MM.1S (cell line): ENCODE measurements around the gene AKAP13.

ENCODE experiments used
- DNase-seq: peaks from one replicate; pipeline ENCODE4 v3.0.0-alpha.2; 2015
- H2AFZ ChIP-seq: fragments of 300-600 bp; sonication (generic); 2 replicates; pipeline ENCODE4 v1.6.0; 2016; ENCODE audit warnings: antibody characterized with exemption, low read length
- H3F3A ChIP-seq: fragments of 300-600 bp; sonication (generic); 2 replicates; pipeline ENCODE4 v1.6.1; 2016; ENCODE audit warnings: mild to moderate bottlenecking, antibody characterized with exemption, low read length, moderate library complexity, mixed read lengths; ENCODE audit not compliant: insufficient read depth
- H3K27ac ChIP-seq: fragments of 300-600 bp; sonication (generic); 2 replicates; pipeline ENCODE4 v1.5.1; 2016; ENCODE audit warnings: mild to moderate bottlenecking, low read length
- H3K27me3 ChIP-seq: fragments of 300-600 bp; sonication (generic); replicated peaks from 2 replicates; pipeline ENCODE4 v1.6.0; 2016; ENCODE audit warnings: low read length; ENCODE audit not compliant: insufficient read depth
- H3K36me3 ChIP-seq: fragments of 300-600 bp; sonication (generic); replicated peaks from 2 replicates; pipeline ENCODE4 v1.6.1; 2016; ENCODE audit warnings: mild to moderate bottlenecking, low read length, mixed read lengths; ENCODE audit not compliant: insufficient read depth
- H3K4me1 ChIP-seq: fragments of 300-600 bp; sonication (generic); 2 replicates; pipeline ENCODE4 v1.6.1; 2016; ENCODE audit warnings: low read length, mixed read lengths
- H3K4me2 ChIP-seq: fragments of 300-600 bp; sonication (generic); 2 replicates; pipeline ENCODE4 v1.6.0; 2016; ENCODE audit warnings: low read depth, low read length
- H3K4me3 ChIP-seq: fragments of 300-600 bp; sonication (generic); 2 replicates; pipeline ENCODE4 v1.5.1; 2016; ENCODE audit warnings: low read length, mixed read lengths
- H3K79me2 ChIP-seq: fragments of 300-600 bp; sonication (generic); 2 replicates; pipeline ENCODE4 v1.6.1; 2016; ENCODE audit warnings: mixed run types, low read length, mixed read lengths
- H3K9ac ChIP-seq: fragments of 300-600 bp; sonication (generic); 2 replicates; pipeline ENCODE4 v1.6.1; 2016; ENCODE audit warnings: low read length, mixed read lengths
- H3K9me2 ChIP-seq: fragments of 300-600 bp; sonication (generic); replicated peaks from 2 replicates; pipeline ENCODE4 v1.6.1; 2016; ENCODE audit warnings: mild to moderate bottlenecking, low read length, mixed read lengths; ENCODE audit not compliant: insufficient read depth
- H3K9me3 ChIP-seq: fragments of 300-600 bp; sonication (generic); replicated peaks from 2 replicates; pipeline ENCODE4 v1.6.1; 2016; ENCODE audit warnings: mild to moderate bottlenecking, low read length, mixed read lengths; ENCODE audit not compliant: insufficient read depth
- H4K20me1 ChIP-seq: fragments of 300-600 bp; sonication (generic); 2 replicates; pipeline ENCODE4 v1.6.1; 2016; ENCODE audit warnings: mild to moderate bottlenecking, low read length, moderate library complexity, mixed read lengths; ENCODE audit not compliant: insufficient read depth
- EZH2 ChIP-seq: fragments of 300-600 bp; sonication (generic); optimal IDR thresholded peaks from 2 replicates; pipeline ENCODE3; 2017; ENCODE audit warnings: low read depth, mild to moderate bottlenecking, antibody characterized with exemption, low read length, mixed read lengths
- EZH2phosphoT487 ChIP-seq: fragments of 300-600 bp; sonication (generic); IDR thresholded peaks from 2 replicates; pipeline ENCODE4 v1.6.1; 2018; ENCODE audit warnings: antibody characterized with exemption, low read length
- TF ChIP-seq, protein P1 (sequence below): fragments of 300-600 bp; sonication (generic); IDR thresholded peaks from 2 replicates; pipeline ENCODE4 v1.5.1; 2016; ENCODE audit warnings: antibody characterized with exemption, low read length, mixed read lengths

Gene AKAP13

DNA sequence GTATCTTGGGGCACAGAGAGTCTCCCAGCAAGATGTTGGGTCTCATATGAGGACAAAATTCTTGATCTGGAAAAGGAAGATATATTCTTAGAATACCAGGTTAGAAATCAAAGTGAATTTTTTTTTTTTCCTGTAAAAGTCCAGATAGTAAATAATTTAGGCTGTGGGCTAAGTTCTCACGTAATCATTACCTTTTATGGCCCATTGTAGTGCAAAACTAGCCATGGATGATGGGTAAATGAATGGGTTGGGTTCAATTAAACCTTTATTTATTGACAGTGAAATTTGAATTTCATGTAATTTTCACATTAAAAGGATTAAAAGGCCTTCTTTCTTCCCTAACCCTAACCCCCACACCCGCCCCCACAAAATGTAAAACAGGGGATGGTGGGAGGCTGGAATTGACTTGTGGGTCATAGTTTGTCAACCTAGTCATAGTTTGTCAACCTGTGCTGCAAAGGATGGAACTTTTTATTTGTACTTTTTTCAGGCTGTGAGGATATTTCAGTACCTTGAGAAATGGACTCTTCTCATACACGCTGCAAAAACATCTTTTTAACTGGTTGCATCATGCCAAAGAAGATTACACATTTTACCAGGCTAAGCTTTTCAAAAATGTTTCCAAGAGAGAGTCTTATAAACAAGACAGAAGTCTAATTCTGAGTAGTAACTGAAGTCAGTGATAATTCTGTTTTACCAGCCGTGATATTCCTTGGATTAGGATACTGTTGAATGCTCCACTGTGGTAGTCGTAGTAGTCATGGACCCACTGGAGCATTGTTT lies 138.8 kb downstream of the AKAP13 start:
- Histone ChIP-seq H3K36me3 (no peaks in the 10 kb centered on the region), H3K9ac (no peak overlapping the region), H3K9me3 (no peaks in the 10 kb centered on the region), H3K4me2 (no peak overlapping the region), H3K27me3 (no peaks in the 10 kb centered on the region), H2AFZ (no peak overlapping the region), H3K4me3 (no peak overlapping the region), H3F3A (no peaks in the 10 kb centered on the region), H3K9me2 (no peaks in the 10 kb centered on the region), H3K79me2 (no peaks in the 10 kb centered on the region), H4K20me1 (no peaks in the 10 kb centered on the region), H3K27ac (no peak overlapping the region), H3K4me1 (no peaks in the 10 kb centered on the region)
- no peak for TF ChIP-seq EZH2
- no peak for TF ChIP-seq EZH2phosphoT487
- TF ChIP-seq, protein P1, sequence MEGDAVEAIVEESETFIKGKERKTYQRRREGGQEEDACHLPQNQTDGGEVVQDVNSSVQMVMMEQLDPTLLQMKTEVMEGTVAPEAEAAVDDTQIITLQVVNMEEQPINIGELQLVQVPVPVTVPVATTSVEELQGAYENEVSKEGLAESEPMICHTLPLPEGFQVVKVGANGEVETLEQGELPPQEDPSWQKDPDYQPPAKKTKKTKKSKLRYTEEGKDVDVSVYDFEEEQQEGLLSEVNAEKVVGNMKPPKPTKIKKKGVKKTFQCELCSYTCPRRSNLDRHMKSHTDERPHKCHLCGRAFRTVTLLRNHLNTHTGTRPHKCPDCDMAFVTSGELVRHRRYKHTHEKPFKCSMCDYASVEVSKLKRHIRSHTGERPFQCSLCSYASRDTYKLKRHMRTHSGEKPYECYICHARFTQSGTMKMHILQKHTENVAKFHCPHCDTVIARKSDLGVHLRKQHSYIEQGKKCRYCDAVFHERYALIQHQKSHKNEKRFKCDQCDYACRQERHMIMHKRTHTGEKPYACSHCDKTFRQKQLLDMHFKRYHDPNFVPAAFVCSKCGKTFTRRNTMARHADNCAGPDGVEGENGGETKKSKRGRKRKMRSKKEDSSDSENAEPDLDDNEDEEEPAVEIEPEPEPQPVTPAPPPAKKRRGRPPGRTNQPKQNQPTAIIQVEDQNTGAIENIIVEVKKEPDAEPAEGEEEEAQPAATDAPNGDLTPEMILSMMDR, result no peak
- DNase-seq, result no peak

DNA sequence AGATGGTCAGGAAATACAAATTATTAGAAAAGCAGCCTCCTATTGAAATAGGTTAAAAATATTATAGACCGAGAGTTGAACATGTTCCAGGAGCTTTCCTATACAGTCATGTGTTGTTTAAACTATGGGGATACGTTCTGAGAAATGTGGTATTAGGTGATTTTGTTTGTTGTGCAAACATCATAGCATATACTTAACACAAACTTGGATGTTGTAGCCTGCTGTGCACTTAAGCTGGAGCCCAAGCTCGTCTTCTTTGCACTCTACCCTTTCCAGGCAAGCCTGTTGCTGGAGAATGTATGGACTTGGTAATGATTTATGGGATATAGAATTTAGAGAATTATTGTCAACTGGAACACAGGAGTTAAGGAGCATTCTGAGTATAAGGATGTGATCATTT lies 140.2 kb downstream of the AKAP13 start:
- no peak for DNase-seq
- no peaks in the 10 kb centered on the region for H3K27me3 ChIP-seq
- H4K20me1 ChIP-seq, result no peaks in the 10 kb centered on the region
- no peaks in the 10 kb centered on the region for H3K9me3 ChIP-seq
- peaks cover 6% of the 10 kb centered on the region for H3K4me1 ChIP-seq
- H3K4me2 ChIP-seq, result no peak overlapping the region
- no peaks in the 10 kb centered on the region for H3K36me3 ChIP-seq
- H3K9me2 ChIP-seq, result no peaks in the 10 kb centered on the region
- no peak overlapping the region for H2AFZ ChIP-seq
- no peaks in the 10 kb centered on the region for H3K79me2 ChIP-seq
- H3F3A ChIP-seq, result no peaks in the 10 kb centered on the region
- no peak overlapping the region for H3K4me3 ChIP-seq
- TF ChIP-seq EZH2 (no peak), EZH2phosphoT487 (no peak)
- TF ChIP-seq, protein P1, result no peak
- no peak overlapping the region for H3K27ac ChIP-seq
- H3K9ac ChIP-seq, result no peak overlapping the region

DNA sequence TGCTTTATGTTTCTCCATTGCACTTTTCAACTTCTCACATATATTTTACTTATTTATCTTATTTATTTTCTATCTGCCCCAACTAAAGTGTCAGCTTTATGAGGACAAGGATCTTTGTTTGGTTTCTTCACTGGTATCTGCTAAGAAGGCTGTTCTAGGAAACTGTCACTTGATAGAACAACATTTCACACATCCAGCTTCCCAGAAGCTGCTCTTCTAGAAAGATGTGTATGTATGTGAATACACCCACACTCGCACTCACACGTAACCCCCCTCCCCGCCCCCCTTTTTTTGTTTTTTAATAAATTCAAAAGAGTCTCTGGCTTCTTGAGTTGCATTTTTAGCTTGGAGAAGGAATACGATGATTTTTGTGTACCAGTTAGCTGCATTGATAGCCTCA lies 143.1 kb downstream of the AKAP13 start:
- no peak overlapping the region for H3K9ac ChIP-seq
- H3K27me3 ChIP-seq, result no peaks in the 10 kb centered on the region
- H3F3A ChIP-seq, result no peaks in the 10 kb centered on the region
- H3K9me2 ChIP-seq, result no peaks in the 10 kb centered on the region
- no peak overlapping the region for H2AFZ ChIP-seq
- H3K27ac ChIP-seq, result no peak overlapping the region
- no peaks in the 10 kb centered on the region for H3K36me3 ChIP-seq
- no peak for TF ChIP-seq EZH2
- no peak for TF ChIP-seq EZH2phosphoT487
- TF ChIP-seq, protein P1, result no peak
- H3K4me1 ChIP-seq, result peaks cover 16% of the 10 kb centered on the region
- no peaks in the 10 kb centered on the region for H4K20me1 ChIP-seq
- no peaks in the 10 kb centered on the region for H3K79me2 ChIP-seq
- no peak for DNase-seq
- no peak overlapping the region for H3K4me2 ChIP-seq
- H3K4me3 ChIP-seq, result no peak overlapping the region
- H3K9me3 ChIP-seq, result no peaks in the 10 kb centered on the region
